NCI-H2196 treated with DMSO at 0.1 percent for 48 hours (cell line): ENCODE measurements around the gene TMEM125.
A peak's percentile ranks its signal among the peaks of the same experiment; 100 is the strongest.

Experiments used
- DNase-seq: peaks from one replicate; lab custom pipeline; 2025; ENCODE audit not compliant: unreplicated experiment; lab: John Stamatoyannopoulos, UW

The TMEM125 gene

DNA sequence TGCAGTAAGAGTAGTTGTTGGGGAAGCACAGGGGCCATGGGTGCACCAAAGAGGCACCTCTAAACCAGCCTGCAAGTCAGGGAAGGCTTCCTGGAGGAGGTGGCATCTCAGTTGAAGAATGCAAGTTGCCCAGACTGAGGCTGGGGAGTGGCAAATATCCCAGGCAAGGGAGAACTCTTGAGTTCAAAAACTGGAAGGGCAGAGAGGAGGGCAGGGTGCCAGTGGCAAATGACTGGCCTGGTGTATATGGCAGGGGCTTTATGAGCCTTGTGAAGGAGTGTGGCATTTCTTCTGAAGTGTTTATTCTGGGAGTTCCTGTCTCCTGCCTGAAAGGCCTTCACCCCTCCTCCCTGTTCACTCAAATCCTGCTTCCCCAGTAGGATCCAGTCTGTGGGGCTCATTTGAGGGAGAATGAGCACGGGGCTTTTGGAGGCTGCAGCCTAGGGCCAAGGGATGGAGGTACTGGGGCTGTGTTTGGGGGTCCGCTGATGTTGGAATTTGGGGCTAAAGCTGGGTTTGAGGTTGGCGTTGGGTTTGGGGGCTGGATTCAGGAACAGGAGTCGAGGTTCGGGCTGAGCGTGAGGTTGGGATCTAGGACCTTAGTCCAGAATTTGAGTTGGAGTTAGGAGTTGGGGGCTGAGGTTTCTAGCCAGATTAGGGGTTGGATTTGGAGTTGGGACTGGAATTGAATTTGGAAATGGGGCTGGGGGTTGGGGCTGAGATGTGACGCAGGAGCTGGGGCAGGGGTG is at the start of gene TMEM125:
Gene TMEM125 (plus strand): TSS at position 357 of the 749 bp plus-strand sequence. CDS start 2,740 bp downstream, outside the sequence.
- no peak for DNase-seq

DNA sequence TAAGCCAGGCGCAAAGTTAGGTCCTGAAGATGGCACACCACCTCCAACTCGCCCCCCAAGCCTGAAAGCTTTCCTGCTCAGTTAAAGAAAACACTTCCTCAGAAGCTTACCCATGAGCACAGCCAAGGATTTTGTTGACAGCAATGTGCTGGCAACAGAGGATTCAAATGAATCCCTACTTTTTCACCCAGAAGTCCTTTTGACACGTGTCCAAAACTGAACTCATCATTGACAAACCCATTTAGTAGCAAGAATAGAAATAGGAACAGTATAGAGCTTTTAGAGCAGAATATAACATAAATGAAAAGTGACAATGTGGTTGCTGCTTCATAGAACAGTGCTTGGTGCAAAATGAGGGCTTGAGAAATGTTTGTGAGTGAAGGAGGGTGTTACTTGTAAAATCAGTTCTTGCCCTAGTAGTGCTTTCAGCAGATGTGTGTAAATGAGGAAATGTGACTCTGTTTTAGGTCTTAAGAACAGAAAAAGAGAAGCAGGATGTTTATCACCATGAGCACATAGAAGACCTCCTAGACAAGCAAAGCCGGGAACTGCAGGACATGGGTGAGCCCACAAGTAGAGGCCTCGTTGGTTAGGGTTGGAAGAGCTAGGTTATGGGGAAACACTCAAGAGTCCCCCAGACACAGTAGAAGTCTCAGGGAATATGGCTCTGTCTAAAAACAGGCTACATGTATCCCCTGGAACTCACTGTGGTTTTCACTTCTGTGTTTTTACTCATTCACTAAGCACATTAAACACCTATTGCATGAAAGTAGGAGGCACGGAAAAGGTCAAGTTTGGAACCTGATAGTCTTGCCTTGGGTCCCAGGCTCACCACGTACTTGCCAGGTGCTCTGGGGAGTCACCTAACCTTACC is 48.6 kb upstream of the TMEM125 start:
- no peak for DNase-seq

DNA sequence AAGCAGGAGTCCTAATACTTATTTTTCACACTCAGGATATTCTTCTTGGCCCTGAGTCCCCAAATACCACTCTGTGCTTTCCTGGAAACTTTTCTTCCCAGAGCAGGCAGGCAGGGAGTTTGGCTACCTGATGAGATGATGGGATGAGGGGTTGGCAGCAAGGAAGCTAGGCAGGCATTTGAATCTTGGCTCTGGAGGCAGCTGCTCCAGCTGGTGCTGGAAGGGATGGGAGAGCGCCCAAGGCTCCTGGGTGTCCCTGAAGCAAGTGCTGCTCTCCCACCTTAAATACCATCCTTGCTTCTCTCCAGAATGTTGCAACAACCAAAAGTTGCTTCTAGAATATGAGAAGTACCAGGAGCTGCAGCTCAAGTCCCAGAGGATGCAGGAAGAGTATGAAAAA is 48.0 kb upstream of the TMEM125 start:
- no peak for DNase-seq

DNA sequence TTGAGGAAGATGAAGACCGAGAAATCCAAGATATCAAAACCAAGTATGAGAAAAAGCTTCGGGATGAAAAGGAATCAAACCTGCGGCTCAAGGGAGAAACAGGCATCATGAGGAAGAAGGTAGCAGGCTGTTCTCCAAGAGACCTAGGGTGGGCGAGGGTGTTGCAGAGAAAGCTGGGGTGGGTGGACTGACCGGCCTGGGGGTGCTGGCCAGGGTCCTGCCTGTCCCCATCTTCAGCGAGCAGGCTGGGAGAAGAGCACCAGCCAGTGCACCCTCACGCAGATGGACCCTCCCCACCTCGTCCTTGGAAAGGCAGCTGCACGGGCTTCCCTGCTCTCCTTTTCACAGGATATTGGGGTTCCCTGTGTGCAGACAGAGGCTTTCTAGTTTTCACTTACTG is 46.9 kb upstream of the TMEM125 start:
- DNase-seq, result no peak

DNA sequence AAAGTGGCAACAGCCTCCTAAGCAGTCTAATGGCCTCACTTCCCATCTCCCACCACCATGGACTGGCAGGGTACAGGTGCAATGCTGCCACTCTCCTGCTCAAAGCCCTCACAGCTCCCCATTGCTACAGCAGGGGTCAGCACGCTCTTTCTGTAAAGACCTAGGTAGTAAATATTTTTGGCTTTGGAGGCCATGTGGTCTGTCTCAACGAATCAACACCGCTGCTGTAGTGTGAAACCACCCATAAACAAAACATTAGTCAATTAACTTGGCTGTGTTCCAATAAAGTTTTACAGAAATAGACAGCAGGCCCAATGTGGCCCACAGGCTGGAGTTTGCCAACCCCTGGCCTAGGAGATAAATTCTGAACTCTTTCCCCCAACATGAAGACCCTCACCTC is 44.6 kb upstream of the TMEM125 start:
- no peak for DNase-seq

DNA sequence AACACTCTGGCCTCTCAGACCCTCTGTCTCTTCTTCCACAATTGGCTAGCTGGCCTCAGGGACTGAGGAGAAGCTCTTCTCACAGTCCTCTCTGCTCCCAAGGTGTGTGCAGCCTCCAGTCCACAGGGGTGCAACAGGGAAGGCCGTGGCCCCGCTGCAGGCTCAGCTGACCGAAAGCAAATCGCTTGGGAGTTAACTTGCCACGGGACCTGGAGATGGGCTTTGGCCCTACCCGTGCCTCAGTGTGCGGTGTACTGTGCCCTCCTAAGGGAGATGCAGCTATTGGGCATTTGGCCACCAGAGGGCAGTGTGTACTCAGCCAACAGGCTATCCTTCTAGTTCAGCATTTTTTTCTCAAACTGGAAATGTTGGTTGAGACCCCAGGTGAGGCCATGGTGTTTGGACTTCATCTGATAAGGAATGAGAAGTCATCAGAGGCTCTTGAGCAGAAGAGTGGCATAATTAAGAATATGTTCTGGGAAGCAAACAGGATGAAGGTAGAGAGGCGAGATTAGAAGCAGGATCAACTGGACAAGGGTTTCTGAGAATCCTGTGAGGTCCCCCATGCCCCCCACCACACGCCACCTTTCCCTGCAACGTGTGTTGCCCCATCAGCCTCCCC is 42.5 kb upstream of the TMEM125 start:
- peak; percentile 47 for DNase-seq

DNA sequence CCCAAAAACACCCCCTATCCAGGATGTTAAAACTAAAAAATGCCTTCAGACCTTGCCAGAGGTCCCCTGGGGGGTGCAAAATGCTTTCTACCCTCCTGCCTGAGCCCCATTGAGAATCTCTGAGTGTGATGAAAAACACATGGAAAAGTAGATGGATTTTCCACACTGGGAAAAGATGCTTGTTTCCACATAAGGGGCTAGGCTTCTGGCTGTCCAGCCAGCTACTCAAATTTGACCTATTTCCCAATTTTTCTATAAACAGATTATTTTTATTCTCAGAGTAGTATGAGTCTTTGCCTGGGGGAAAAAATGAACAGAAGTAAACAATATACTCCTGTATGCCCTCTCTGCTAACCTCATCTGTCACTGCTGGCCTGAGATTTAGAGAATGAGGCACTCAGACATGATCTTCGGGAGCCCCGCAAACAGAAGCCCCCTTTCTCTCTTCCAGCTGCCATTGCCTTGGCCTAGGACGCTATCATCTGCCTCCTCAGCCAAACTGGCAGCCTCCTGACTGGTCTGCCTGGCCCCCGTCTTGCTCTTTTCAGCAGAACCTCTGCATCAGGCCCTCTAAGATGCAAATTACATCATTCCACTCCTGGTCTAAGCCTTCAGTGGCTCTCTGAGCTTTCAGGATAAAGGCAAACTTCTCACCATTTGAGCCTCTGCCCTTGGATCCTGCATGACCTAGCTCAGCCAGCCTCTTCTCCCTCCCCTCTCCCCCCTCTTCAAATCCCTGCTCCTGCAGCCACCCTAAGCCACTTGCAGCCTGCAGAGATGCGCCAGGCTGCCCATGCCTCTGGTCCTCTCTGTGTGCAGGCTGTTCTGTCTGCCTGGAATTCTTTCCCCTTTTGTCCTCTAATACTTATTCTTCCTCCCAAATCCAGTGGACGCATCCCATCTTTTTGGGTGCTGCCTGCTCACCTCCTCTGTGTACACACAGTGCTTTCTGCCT is 39.7 kb upstream of the TMEM125 start:
- no peak for DNase-seq

DNA sequence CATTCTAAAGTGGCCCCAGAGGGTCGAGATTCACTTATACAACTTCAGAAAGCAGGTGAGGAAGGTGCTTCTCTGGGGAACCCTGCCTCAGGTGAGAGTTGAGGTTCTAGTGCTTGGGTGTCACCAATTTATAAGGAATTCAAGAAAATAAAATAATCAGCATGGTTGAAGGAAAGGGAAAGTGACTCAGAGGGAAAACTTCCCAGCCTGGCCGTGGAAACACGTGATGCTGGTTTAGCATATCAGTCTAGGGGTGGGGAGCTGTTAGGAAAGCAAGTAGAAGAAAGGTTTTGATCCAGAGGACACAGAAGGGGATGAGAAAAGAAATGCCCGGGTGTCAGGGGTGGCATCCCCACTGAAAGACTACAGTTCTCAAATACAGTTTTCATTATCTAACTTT is 37.7 kb upstream of the TMEM125 start:
- no peak for DNase-seq

DNA sequence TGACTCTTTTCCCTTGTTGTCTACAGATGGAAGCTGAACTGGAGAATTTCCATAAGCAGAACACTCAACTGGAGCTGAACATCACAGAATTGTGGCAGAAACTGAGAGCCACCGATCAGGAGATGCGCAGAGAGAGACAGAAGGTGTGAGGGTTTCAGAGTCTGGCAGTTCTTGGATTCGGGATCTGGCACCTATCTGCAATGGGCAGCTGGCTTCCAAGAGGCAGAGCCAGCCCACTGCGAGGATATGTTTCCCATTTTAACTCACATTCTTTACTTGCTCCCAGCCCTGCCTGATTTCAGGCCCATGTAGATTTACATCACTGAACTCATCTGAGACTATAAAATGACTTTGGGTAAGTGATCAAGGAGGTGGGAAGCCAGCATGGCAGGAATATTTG is 37.3 kb upstream of the TMEM125 start:
- DNase-seq, result no peak

DNA sequence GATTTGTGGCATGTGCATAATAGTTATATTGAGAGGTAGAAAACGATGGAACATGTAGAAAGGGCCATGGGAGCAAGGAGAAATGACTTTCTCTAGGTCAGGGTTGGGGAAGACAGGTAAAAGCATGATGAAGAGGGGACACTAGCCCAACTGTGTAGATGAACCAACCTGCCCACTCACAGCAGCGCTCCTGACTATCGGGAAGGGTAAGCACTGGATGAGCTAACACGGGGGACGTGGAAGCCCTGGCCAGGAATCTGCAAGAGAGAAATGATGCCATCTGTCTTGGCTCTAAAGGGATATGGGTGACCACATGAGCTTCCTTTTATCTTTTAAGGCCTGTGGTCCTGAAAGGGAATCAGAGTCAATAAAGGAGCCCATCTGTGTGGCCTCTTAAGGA is 36.2 kb upstream of the TMEM125 start:
- no peak for DNase-seq

DNA sequence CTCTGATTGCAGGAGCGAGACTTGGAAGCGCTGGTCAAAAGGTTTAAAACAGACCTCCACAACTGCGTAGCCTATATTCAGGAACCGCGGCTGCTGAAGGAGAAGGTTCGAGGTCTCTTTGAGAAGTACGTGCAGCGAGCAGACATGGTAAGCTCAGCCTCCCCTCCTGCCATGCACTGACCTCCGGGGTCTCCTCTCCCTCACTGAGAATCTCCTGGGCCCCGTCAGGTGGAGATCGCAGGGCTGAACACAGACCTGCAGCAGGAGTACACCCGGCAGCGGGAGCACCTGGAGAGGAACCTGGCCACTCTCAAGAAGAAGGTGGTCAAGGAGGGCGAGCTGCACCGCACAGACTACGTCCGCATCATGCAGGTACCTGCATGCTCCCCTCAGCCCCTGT is 35.5 kb upstream of the TMEM125 start:
- DNase-seq, result no peak

DNA sequence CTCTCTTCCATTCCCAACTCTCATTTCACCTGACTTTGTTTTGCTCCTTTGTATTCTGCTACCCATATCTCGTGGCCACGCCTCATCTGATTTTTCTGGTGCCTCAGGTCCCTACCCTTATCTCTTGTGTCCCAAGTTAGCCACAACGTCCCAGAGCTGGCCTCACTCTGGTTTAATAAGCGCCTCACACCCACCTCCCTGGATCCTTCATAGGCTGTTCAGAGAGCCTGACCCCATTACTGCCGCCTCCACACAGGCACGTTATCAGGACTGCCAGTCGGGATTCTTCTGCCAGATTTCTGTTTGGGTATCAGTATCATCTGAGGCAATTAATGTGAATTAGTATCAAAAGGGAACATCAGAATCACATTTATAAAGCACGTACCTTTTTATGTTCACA is 34.7 kb upstream of the TMEM125 start:
- no peak for DNase-seq

DNA sequence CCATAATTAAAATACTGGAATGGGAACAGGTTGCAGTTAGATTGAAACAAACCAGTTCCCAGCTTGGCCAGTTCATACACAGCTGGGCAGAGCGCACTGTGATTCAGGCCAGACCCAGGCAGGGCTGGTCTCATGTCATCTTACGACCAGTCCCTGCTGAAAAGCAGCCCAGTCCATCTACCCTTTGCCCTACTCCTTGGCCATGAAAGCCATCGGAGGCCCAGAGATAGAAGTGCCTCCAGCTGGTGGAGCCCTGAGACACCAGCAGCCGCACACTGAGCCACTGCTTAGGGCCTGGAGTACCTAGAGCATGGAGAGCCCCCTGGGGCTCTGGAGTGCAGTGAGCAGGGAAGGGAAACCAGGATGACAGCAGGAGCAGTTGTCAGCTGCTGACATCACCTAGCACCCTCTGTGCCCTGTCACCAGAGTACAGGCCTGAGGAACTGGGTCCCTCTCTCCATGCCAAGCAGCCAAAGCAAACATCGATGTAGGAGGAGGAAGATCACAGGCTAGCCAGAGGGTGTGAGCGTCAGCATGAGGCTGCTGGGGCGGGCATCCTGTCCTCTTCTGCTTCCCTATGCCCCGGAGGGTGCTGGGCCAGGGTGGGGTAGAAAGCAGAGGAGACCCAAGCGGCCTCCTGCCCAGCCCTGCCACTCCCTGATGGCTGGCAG is 34.2 kb upstream of the TMEM125 start:
- no peak for DNase-seq

DNA sequence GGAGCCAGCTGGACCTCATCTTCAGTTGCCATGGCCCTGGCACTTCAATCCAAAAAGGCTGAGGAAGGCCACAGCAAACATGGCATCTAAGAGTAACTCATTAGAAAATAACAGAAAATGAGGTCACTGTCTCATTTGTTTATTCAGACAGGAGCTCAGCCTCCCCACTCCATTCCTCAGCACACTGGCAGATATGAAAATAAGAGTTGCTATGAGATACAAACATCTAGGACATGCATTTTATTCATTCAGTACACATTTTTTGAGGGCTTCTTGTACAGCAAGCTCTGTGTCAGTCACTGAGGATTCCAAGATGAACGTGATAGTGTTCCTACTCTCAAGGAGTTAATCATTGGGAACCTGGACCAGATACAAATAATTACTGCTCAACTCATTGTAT is 32.7 kb upstream of the TMEM125 start:
- DNase-seq, result no peak

DNA sequence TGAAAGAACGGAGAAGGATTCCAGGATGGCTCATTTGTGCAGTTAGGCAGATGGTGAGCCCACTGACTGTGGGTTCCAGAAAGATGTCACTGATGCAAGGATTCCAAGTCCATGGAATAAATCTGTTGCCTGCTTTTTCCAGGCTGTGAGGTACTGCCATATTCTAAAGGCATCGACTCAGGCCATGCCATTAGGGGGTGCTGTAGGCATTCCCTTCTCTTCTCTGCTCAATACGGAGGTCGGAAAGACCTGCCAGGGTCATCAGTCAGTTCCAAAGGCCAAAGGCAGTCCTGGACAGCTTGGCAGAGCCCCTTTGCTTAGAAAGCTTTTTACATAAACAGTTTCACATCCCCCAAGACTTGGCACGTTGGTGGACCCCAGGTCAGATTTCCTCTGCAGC is 31.7 kb upstream of the TMEM125 start:
- peak; percentile 26 for DNase-seq

DNA sequence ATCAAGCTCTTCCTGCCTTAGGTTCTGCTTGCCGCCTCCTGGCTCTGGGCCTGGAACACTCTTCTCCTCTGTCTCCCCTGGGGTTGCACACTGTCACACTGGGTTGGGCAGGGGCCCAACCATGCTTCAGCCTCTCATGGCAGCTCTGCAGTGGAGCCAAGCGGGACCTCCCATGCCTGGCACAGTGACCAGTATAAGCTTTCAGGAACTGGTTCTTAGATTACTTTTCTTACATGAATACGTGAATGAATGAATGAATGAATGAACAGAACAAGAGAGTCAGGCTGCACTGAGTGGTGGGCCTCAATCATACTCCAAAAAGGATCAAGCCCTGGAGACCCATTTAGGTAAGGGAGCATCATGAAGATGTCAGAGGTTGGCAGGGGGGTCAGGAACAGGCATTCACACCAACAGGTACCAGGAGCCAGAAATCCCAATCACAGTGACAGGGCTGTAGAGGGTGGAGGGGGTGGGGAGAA is 30.8 kb upstream of the TMEM125 start:
- no peak for DNase-seq

DNA sequence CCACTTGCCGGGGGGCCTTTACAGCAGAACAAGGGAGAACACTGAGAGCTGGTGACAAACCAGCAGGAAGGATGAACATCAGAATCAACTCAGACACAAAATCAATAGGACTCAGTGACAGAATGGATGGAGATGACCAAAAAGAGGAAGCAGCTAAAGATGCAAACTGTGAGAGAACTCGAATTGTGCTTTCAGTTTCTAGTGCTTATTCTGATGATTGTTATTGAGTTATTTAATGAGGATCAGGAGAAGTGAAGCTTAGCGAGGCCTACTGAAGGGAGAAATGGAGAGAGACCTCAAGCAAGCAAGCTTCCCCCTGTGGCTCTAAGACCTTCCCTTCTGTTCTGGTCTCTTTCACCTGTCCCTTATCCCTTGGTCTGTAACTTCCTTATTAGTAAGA is 30.3 kb upstream of the TMEM125 start:
- no peak for DNase-seq

DNA sequence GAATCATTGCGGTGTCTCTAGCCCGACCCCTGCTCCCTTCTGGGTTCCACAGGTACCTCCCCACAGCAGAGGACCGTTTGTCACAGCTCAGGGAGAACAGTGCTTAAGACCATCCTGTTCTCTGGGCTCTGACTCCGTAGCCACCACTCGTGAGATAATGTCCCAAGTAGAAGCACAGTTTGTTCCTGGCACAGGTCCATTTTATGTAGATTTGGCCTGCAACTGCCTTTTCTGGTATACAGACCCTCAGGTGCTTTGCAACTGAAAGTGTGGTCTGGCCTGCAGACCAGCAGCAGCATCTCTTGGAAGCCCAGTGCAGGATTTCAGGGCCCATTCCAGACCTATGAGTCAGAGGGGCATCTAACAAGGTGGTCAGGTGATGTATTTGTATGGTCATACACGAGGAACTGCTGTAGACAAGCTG is 28.4 kb upstream of the TMEM125 start:
- DNase-seq, result no peak

DNA sequence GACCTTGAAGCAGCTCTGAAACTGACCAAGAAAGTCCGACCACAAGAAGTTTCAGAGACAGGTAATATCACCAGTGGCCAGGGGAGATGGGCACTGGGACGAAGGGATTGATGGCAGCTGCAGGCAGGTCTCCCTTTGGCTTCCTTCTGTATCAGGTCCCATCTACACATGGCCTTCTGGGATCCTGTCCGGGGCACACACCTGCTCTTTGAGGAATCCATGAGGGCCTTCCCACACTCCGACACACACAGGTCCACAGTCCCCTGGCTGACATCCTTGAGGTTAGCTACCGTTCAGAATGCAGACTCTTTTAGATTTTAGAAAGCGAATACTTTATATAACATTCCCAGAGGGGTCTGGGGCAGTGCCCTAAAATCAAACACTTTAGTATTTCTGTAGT is 26.5 kb upstream of the TMEM125 start:
- no peak for DNase-seq
